Ishikawa (cell line): ENCODE measurements around the gene NKD2.

Experiments
- CEBPB ChIP-seq: IDR thresholded peaks from 2 replicates; pipeline ENCODE4 v1.6.1; 2012
- TAF1 ChIP-seq: IDR thresholded peaks from 2 replicates; pipeline ENCODE4 v1.6.1; 2012; ENCODE audit warnings: low read depth, mild to moderate bottlenecking
- TEAD4 ChIP-seq: IDR thresholded peaks from 2 replicates; pipeline ENCODE4 v1.6.1; 2012

- no peak for TF ChIP-seq CEBPB
- TF ChIP-seq TAF1: no peak
- TF ChIP-seq TEAD4: no peak
These were observed 3.9 kb upstream of the NKD2 start for GRCh38 chr5:1004461-1005248.
